ENCODE measurements around the gene ABCC11. TPM values are rescaled to one million over a fixed set of nuclear protein-coding genes. Genes with fewer than 3 reads are reported as not detected.
A peak's percentile ranks its signal among the peaks of the same experiment; 100 is the strongest.

Gene ABCC11
- under 1 TPM; 0.14 to 0.16 TPM for total RNA-seq

DNA sequence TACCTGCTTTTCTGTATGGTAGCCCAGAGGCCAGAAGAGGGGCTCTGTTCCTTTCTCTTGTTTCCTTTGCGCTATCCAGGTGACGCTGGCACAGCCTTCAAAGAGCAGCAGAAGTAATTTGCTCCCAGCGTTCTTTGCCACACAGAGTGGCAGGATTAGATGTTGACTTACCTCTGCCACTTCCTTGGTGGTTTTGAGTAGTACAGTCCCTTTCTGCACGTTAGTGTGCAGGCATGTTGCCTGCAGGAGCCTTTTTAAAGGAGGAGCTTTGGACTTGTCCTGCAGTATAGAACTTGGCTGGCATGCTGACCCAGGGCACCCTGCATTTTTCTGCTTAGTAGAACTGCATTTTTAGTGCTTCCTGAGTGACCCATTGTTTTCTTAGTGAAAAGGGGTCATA lies at the start of gene ABCC11:
TSS of gene ABCC11 (minus strand) at position 229 of the 400 bp plus-strand sequence. CDS start 15,618 bp downstream, outside the sequence.
- no peak within 1 kb of the TSS for H3K27ac Mint-ChIP-seq
- peaks cover 7% of the 10 kb centered on the region for H3K36me3 Mint-ChIP-seq
- DNase-seq, result no peak
- H3K4me3 Mint-ChIP-seq, result peak within 1 kb of the TSS; percentile 48
- no peaks in the 10 kb centered on the region for H3K9me3 Mint-ChIP-seq
- H3K27me3 Mint-ChIP-seq, result no peaks in the 10 kb centered on the region
- peaks cover 33% of the 10 kb centered on the region for H3K4me1 Mint-ChIP-seq

DNA sequence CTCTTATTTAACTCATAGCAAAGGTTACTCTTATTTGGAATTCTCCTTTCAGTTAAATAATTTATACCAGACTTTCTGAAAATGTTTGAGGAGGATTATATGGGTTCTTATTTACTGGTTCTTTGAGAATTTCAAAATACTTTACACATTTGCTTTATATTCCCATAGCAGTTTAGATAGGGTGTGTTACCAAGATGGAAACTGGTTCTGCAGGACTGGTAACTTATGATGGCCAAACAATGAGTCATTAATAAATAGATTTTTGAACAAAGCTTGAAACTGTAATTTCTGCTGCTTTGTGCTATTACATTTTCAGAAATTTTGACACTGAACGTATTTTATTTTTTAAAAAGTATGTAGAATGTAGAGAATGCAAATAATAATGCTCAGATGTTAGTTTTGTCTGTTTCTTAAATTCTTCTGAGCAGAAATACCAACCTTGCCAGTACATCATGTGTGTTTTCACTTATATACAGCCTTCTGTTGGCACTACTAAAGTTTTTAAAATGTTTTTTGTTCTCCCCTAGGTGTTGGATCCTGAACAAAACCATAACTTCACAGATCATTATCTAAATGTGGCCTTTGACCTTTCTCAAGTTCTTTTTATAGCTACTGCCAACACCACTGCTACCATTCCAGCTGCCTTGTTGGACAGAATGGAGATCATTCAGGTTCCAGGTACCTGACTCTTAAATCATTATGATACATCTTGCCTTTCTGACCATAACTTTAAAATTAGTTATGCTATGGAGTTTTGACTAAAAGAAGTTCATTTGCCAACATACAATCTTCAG lies 48.3 kb upstream of the ABCC11 start:
- H3K27ac Mint-ChIP-seq, result no peak overlapping the region

DNA sequence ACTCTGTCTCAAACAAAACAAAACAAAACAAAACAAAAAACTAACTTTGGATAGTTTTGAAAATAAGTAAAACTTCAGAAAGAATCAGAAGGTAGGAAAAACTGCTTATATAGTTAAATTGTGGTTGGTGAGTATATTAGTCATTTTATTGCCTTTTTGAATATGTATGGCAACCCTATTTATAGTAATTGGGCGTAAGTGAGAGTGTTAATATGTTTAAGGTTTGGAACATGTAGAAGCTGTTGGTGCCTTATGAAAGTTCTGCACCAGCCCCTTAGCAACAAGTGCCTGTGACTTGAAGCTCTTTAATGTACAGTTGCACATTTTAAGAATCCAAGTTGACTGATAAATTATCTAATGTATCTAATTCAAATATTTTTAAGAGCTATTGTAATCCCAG lies 47.4 kb upstream of the ABCC11 start:
- no peak overlapping the region for H3K27ac Mint-ChIP-seq
- peaks cover 5% of the 10 kb centered on the region for H3K4me1 Mint-ChIP-seq
- H3K4me3 Mint-ChIP-seq, result no peak overlapping the region
- no peaks in the 10 kb centered on the region for H3K27me3 Mint-ChIP-seq
- no peak for DNase-seq
- H3K9me3 Mint-ChIP-seq, result no peaks in the 10 kb centered on the region
- peaks cover 27% of the 10 kb centered on the region for H3K36me3 Mint-ChIP-seq

More for the DNA sequence above, 48.3 kb upstream of the ABCC11 start:
- Mint-ChIP-seq H3K9me3 (no peaks in the 10 kb centered on the region), H3K27me3 (no peaks in the 10 kb centered on the region), H3K4me1 (peaks cover 9% of the 10 kb centered on the region), H3K4me3 (no peak overlapping the region), H3K36me3 (peaks cover 31% of the 10 kb centered on the region)
- DNase-seq, result no peak

DNA sequence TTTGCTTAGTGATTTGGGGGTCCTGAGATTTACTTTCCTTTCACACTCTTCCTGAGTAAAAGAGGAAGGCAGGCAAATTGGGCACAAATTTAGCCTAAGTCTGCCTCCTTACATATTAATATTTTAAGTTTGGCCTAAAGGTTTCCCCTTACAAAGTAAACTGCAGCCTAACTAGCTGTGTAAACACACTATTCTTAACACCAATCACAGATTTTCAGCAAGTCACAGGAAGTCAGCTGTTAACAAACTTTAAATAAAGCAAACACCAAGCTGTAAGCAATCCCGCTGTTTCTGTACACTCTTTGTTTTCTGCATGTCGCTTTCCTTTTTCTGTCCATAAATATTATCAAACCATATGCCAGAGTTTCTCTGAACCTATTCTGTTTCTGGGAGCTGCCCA lies 45.1 kb upstream of the ABCC11 start:
- H3K36me3 Mint-ChIP-seq, result peaks cover 28% of the 10 kb centered on the region
- no peak overlapping the region for H3K4me3 Mint-ChIP-seq
- H3K4me1 Mint-ChIP-seq, result peaks cover 2% of the 10 kb centered on the region
- H3K9me3 Mint-ChIP-seq, result no peaks in the 10 kb centered on the region
- H3K27me3 Mint-ChIP-seq, result no peaks in the 10 kb centered on the region
- no peak for DNase-seq
- H3K27ac Mint-ChIP-seq, result no peak overlapping the region

DNA sequence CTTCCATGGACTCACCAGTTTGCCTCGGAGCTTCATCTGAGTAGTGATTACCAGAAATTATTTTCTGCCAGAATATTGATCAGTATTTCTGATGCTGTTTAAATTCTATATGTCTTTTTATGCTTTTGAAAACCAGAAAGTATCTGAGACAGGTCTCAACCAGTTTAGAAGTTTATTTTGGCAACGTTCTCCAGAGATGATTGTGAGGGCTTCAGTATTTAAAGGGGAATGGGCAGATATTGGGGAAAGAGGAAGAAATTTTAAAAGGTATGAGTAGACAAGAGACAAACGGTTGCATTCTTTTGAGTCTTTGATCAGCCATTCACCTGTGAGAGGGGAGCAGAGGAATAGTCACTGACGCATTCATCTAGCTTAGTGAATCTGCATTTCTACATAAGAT lies 44.4 kb upstream of the ABCC11 start:
- peaks cover 31% of the 10 kb centered on the region for H3K36me3 Mint-ChIP-seq
- no peaks in the 10 kb centered on the region for H3K27me3 Mint-ChIP-seq
- no peak overlapping the region for H3K27ac Mint-ChIP-seq
- peaks cover 1% of the 10 kb centered on the region for H3K9me3 Mint-ChIP-seq
- peaks cover 2% of the 10 kb centered on the region for H3K4me1 Mint-ChIP-seq
- DNase-seq, result no peak
- H3K4me3 Mint-ChIP-seq, result no peak overlapping the region

DNA sequence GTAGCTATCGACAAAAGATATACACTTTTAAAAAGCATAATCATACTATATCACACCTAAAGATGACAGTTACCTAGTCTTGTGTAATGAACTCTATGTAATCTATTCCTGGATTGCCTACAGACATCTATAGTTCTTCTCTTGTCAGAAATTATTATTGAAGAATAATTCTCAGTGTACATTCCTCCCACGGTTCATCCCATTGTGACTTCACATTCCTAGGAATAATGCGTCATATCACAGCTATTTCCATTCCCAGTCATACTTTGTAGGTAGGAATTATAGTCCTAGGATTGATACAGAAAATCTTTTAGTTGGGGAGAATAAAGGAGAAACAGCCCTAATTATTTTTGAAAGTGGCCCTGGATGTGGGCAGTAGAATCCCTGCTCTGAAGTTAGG lies 44.0 kb upstream of the ABCC11 start:
- no peak for DNase-seq
- Mint-ChIP-seq H3K27ac (no peak overlapping the region), H3K4me3 (no peak overlapping the region), H3K4me1 (peaks cover 2% of the 10 kb centered on the region), H3K27me3 (no peaks in the 10 kb centered on the region), H3K36me3 (peaks cover 34% of the 10 kb centered on the region), H3K9me3 (peaks cover 2% of the 10 kb centered on the region)

DNA sequence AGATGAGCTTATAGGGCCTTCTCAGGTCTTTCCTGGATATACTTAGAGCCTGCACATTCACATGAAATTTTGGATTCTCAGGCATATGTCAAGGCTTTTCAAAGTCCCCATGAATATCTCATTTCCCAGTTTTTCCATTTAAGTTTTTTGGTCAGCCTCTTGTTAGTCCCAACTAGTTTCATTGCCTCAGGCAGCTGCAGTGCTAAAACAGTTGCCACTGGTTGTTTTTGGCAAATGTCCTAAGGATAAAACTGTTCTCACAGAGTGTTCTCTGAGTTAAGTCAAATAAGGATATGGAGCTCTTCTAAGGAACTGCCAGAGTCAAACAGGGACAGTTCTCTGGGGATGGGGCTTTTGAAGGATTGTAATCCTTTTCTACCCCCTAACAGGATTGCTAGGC lies 39.9 kb upstream of the ABCC11 start:
- H3K9me3 Mint-ChIP-seq, result peaks cover 6% of the 10 kb centered on the region
- no peak for DNase-seq
- H3K4me3 Mint-ChIP-seq, result no peak overlapping the region
- H3K4me1 Mint-ChIP-seq, result peaks cover 8% of the 10 kb centered on the region
- H3K27me3 Mint-ChIP-seq, result no peaks in the 10 kb centered on the region
- H3K36me3 Mint-ChIP-seq, result peaks cover 56% of the 10 kb centered on the region
- H3K27ac Mint-ChIP-seq, result no peak overlapping the region

DNA sequence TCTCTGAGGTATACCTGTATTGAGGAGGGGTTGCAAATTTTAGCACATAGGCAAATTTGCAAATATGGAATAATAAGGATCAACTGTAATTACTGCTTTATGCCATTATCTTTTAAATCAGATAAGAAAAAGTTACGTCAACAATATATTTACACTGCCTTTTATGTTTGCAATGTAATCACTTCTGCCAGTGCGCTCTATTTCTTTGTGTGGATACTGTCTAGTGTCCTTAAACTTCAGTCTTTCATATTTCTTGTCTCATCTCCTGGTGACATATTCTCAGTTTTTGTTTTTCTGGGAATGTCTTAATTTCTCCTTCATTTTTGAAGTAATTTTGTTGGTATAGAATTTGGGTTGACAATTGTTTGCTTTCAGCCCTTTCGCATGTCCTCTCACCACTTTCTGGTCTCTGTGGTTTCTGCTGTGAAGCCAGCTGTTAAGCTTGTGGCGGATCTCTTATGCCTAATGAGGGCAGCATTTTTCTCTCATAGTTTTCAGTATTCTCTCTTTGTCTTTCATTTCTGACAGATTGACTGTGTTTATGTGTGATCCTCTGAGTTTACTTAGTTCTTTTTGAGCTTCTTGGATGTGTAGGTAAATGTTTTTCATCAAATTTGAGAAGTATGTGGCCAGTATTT lies 37.6 kb upstream of the ABCC11 start:
- Mint-ChIP-seq H3K4me3 (no peak overlapping the region), H3K27me3 (no peaks in the 10 kb centered on the region), H3K36me3 (peaks cover 56% of the 10 kb centered on the region), H3K27ac (no peak overlapping the region), H3K9me3 (peaks cover 6% of the 10 kb centered on the region), H3K4me1 (peaks cover 6% of the 10 kb centered on the region)
- DNase-seq, result no peak

DNA sequence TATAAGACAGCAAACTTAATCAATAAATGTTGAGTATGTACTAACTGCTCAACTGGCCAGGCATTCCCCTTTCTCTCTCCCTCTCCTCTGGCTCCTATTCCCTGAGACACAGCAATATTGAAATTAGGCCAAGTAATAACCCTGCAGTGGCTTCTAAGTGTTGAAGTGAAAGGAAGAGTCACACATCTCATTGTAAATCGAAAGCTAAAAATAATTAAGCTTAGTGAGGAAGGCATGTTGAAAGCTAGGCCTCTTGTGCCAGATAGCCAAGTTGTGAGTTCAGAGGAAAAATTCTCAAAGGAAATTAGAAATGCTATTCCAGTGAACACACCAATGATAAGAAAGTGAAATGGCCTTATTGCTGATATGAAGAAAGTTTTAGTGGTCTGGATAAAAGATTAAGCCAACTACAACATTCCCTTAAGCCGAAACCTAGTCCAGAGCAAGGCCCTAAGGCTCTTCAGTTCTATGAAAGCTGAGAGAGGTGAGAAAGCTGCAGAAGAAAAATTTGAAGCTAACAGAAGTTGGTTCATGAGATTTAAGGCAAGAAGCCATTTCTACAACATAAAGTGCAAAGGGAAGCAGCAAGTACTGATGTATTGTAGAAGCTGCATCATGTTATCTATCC lies 35.4 kb upstream of the ABCC11 start:
- DNase-seq, result no peak
- H3K27ac Mint-ChIP-seq, result no peak overlapping the region
- no peaks in the 10 kb centered on the region for H3K27me3 Mint-ChIP-seq
- peaks cover 6% of the 10 kb centered on the region for H3K9me3 Mint-ChIP-seq
- H3K4me3 Mint-ChIP-seq, result no peak overlapping the region
- peaks cover 60% of the 10 kb centered on the region for H3K36me3 Mint-ChIP-seq
- peaks cover 9% of the 10 kb centered on the region for H3K4me1 Mint-ChIP-seq

DNA sequence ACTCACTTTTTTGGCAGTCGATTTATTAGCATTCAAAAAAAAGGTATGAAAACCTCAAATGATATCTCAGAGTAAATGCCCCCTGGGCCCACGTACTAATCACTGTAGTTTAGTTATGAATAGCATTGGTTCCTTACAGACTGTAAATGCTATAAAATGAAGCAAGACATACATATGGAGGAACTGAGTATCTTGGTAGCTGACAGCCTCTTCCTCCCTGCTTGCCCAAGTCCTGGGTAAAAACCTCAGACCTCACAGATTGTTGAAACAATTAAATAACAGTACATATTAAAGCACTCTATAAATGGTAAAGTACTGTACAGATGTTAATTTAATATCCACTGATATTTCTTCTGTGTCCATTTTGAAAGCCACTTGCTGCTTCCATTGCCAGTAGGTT lies 33.2 kb upstream of the ABCC11 start:
- no peak overlapping the region for H3K27ac Mint-ChIP-seq
- no peaks in the 10 kb centered on the region for H3K27me3 Mint-ChIP-seq
- H3K9me3 Mint-ChIP-seq, result peaks cover 3% of the 10 kb centered on the region
- H3K4me3 Mint-ChIP-seq, result no peak overlapping the region
- DNase-seq, result no peak
- H3K36me3 Mint-ChIP-seq, result peaks cover 41% of the 10 kb centered on the region
- H3K4me1 Mint-ChIP-seq, result peaks cover 9% of the 10 kb centered on the region

DNA sequence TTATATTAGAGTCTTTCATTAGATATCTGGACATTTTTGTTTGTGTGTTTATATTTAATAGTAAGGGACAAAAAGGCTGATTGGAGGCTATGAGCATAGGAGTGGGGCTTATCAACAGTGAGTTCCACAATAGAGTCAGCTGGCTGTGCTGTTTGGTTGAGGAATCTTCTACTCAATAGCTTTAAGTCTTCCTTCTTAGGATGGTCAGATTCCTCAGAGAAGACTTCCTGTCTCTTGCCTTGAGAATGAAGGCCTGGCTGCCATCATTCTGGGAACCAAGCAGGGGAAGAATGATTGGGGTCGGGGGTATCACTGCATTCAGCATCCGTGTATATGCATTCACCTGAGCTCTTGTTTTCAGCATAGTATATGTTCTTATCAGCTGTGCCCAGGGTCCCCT lies 31.9 kb upstream of the ABCC11 start:
- Mint-ChIP-seq H3K27ac (no peak overlapping the region), H3K27me3 (no peaks in the 10 kb centered on the region), H3K4me3 (no peak overlapping the region), H3K9me3 (no peaks in the 10 kb centered on the region), H3K4me1 (peaks cover 4% of the 10 kb centered on the region), H3K36me3 (peaks cover 30% of the 10 kb centered on the region)
- no peak for DNase-seq

DNA sequence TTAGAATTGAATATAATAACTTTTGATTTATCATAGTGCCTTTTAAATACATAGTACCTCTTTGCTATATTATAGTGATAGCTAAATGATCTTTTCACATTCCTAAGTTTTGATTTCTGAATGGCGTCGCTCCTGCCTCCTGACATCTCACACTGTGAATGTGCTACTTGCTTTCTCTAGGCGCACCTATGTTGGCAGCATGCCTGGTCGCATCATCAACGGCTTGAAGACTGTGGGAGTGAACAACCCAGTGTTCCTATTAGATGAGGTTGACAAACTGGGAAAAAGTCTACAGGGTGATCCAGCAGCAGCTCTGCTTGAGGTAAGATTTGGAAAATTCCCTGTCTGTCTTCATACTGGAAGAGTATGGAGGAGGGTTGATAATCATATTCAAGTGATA lies 29.8 kb upstream of the ABCC11 start:
- H3K36me3 Mint-ChIP-seq, result peaks cover 16% of the 10 kb centered on the region
- H3K9me3 Mint-ChIP-seq, result no peaks in the 10 kb centered on the region
- H3K4me3 Mint-ChIP-seq, result no peak overlapping the region
- no peak overlapping the region for H3K27ac Mint-ChIP-seq
- H3K4me1 Mint-ChIP-seq, result peaks cover 4% of the 10 kb centered on the region
- DNase-seq, result no peak
- H3K27me3 Mint-ChIP-seq, result no peaks in the 10 kb centered on the region

DNA sequence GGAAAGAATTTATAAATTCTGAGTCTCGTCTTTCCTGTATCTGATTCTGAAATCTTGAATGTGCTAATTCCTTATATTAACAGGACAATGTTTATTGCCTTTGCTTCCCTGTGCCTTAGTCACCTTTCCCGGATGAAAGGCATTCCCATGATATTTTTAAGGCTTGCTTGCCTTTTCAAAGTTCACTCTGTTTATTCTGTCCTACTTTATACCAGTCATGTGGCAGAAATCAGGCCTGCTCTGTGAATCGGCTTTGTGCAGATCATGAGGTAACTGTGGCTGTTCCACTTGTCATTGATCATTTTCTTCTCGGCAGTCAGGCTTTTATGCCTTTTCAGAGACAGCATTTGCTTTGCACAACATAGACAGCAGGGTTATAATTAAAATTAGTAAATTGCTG lies 28.8 kb upstream of the ABCC11 start:
- H3K27me3 Mint-ChIP-seq, result no peaks in the 10 kb centered on the region
- peaks cover 17% of the 10 kb centered on the region for H3K36me3 Mint-ChIP-seq
- DNase-seq, result no peak
- no peaks in the 10 kb centered on the region for H3K9me3 Mint-ChIP-seq
- no peak overlapping the region for H3K4me3 Mint-ChIP-seq
- H3K27ac Mint-ChIP-seq, result no peak overlapping the region
- peaks cover 6% of the 10 kb centered on the region for H3K4me1 Mint-ChIP-seq

DNA sequence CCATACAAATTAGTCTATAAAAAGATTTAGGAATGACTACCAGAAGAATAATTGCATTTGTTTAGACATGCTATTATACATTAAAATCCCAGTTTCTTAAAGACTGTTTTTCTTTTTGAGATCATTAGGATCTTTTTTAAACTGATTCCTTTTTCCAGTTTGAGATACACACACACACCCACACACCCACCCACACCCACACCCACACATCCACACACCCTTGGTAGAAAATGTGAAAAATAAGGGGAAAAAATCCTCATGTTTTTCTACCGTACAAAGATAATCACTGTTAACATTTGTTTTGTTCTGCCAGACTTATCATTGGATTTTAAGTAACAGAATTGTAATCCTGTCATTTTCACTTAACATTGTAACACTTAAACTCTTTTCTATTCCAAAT lies 27.1 kb upstream of the ABCC11 start:
- peaks cover 10% of the 10 kb centered on the region for H3K36me3 Mint-ChIP-seq
- DNase-seq, result no peak

DNA sequence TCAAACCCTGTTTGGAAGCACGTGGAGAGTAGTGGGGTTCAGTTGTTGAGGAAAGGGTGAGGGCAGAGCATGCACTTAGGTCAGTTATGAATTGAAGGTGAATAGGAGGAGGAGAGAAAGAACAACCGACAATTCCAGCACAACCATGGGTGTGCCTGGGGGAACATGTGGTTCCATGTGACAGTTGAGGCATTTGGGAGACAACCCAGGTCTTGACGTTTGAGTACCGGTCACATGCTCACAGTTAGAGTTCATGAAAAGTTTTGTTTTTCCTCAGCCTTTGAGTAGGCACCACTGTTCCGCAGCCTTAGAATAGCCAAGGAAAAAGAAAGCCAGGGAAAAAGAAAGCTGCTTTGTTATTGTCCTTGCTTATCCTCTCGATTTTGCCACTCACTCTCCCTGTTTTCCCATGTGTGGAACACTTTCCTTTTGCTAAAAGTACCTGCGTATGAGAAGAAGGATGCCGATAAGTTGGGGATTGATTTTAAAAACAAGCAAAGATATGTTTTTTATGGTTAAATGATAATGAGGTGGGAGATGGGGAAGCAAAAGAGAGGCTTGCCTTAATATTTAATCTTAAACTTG lies 25.6 kb upstream of the ABCC11 start:
- DNase-seq, result no peak
- H3K4me3 Mint-ChIP-seq, result no peak overlapping the region
- no peaks in the 10 kb centered on the region for H3K9me3 Mint-ChIP-seq
- peaks cover 4% of the 10 kb centered on the region for H3K36me3 Mint-ChIP-seq
- peaks cover 3% of the 10 kb centered on the region for H3K4me1 Mint-ChIP-seq
- H3K27ac Mint-ChIP-seq, result no peak overlapping the region
- no peaks in the 10 kb centered on the region for H3K27me3 Mint-ChIP-seq

More for the DNA sequence above, 27.1 kb upstream of the ABCC11 start:
- Mint-ChIP-seq H3K4me1 (peaks cover 7% of the 10 kb centered on the region), H3K4me3 (no peak overlapping the region), H3K9me3 (no peaks in the 10 kb centered on the region), H3K27ac (no peak overlapping the region), H3K27me3 (no peaks in the 10 kb centered on the region)
